Left lung (tissue), 10 donors: ENCODE measurements around the gene XYLB. TPM values are rescaled to one million over a fixed set of nuclear protein-coding genes. Genes with fewer than 3 reads are reported as not detected.

ENCODE experiments used
- ATAC-seq: fragments of 200-7000 bp; cut with Tn5 transposase; one replicate; pipeline ENCODE4 v1.9.1; 2020; ENCODE audit warnings: moderate library complexity
- DNase-seq, 4 donors: peaks; one replicate each; pipeline ENCODE4 v3.0.0-alpha.2; 2013 to 2020
- H3K27ac ChIP-seq, 2 donors: fragments of 200-600 bp; sonication (generic) in 1 of 2; one replicate each; pipeline versions ENCODE4 v1.5.0 to v1.8.0; 2020 to 2021
- H3K27me3 ChIP-seq, 2 donors: fragments of 200-600 bp; sonication (generic) in 1 of 2; one replicate each; pipeline versions ENCODE4 v1.5.0 to v1.8.0; 2020 to 2021
- H3K36me3 ChIP-seq, 2 donors: fragments of 200-600 bp; sonication (generic) in 1 of 2; one replicate each; pipeline versions ENCODE4 v1.5.0 to v1.8.0; 2020 to 2021
- H3K4me1 ChIP-seq, 2 donors: fragments of 200-600 bp; one replicate each; pipeline ENCODE4 v1.8.0; 2021
- H3K4me3 ChIP-seq, 2 donors: fragments of 200-600 bp; sonication (generic) in 1 of 2; one replicate each; pipeline versions ENCODE4 v1.5.0 to v1.8.0; 2020 to 2021; ENCODE audit warnings: mild to moderate bottlenecking in 1 of 2
- H3K9me3 ChIP-seq, 2 donors: fragments of 200-600 bp; sonication (generic) in 1 of 2; one replicate each; pipeline versions ENCODE4 v1.5.0 to v1.8.0; 2020 to 2021
- CTCF ChIP-seq, 2 donors: fragments of 200-600 bp; sonication (generic) in 1 of 2; IDR thresholded peaks; one replicate each; pipeline versions ENCODE4 v1.5.0 to v1.8.0; 2021; ENCODE audit warnings: antibody characterized with exemption in 2 of 2
- intact Hi-C, 2 donors: fragments of 100-400 bp; cut with DNase I; formaldehyde crosslinking; loops; one replicate each; pipeline versions ENCODE4 v1.11.2 to v1.14.2; 2022
- polyA plus RNA-seq, 6 donors: library from polyadenylated mRNA; unstranded; fragments of 120-200 nt; gene quantifications; one replicate each; pipeline ENCODE4 v1.2.1, GENCODE V29; 2013; ENCODE audit not compliant: insufficient read length in 6 of 6
- total RNA-seq, 2 donors: library from RNA; stranded (reverse); fragmentation: NEBNext Ultra II Directional; extraction: Animal tissue kit (Norgen Biotek cat#: 25700); gene quantifications; one replicate each; pipeline ENCODE4 v1.2.1, GENCODE V29; 2021
- donor health status: DM: no; HTN: yes; CAD: no.
- donor health status: DM: no; HTN: no; CAD: no.

Gene XYLB
- total and polyA plus RNA-seq, 8 donors = 5.1 to 8.7 (median 7.3) TPM

DNA sequence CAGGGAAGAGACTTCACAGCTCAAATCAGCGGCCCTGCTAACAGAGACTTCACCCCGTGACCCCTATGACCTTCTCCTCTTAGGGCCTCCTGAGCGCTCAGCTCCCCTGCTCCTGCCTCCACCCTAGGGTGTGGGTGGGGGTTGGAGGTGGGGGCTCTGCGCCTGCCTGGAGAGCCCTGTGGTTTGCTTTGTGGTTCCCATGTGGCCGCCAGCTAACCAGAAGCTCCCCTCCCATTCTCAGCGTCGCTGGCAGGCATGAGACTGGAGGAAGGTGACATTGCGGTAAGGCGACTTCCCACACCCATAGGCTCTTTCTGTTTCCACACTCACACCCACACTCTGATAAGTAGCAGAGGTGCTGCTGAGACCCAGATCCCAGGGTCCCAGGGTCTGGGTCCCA is 27.6 kb downstream of the XYLB start:
- H3K27ac ChIP-seq = no peak overlapping the region
- peaks cover 0 to 38% of the 10 kb centered on the region in 2 donors for H3K36me3 ChIP-seq
- H3K27me3 ChIP-seq = no peaks in the 10 kb centered on the region
- DNase-seq = no peak
- no peak for TF ChIP-seq CTCF (IDR thresholded peaks at IDR 0.05)
- intact Hi-C loops = no loop called here
- H3K9me3 ChIP-seq = no peaks in the 10 kb centered on the region
- H3K4me3 ChIP-seq = no peak overlapping the region
- no peak for ATAC-seq
- H3K4me1 ChIP-seq = no peaks in the 10 kb centered on the region

GRCh38 chr3:38375072-38375471 is 28.5 kb downstream of the XYLB start:
- no peak for DNase-seq
- no peak for ATAC-seq
- peaks cover 0 to 47% of the 10 kb centered on the region in 2 donors for H3K36me3 ChIP-seq

GRCh38 chr3:38375488-38376097 is 29.0 kb downstream of the XYLB start:
- ATAC-seq (no peak), DNase-seq (no peak)
- TF ChIP-seq CTCF (IDR thresholded peaks at IDR 0.05) = no peak
- H3K27ac ChIP-seq = no peak overlapping the region
- H3K36me3 ChIP-seq = peaks cover 0 to 49% of the 10 kb centered on the region in 2 donors
- intact Hi-C loops = no loop called here
- no peaks in the 10 kb centered on the region for H3K4me1 ChIP-seq
- H3K4me3 ChIP-seq = no peak overlapping the region
- H3K9me3 ChIP-seq = peaks cover 0 to under 1% of the 10 kb centered on the region in 2 donors
- H3K27me3 ChIP-seq = no peaks in the 10 kb centered on the region

More at GRCh38 chr3:38375072-38375471, 28.5 kb downstream of the XYLB start:
- intact Hi-C loops = no loop called here
- no peaks in the 10 kb centered on the region for H3K9me3 ChIP-seq
- TF ChIP-seq CTCF (IDR thresholded peaks at IDR 0.05) = no peak
- H3K27me3 ChIP-seq = no peaks in the 10 kb centered on the region
- no peak overlapping the region for H3K27ac ChIP-seq
- no peaks in the 10 kb centered on the region for H3K4me1 ChIP-seq
- H3K4me3 ChIP-seq = no peak overlapping the region

- intact Hi-C loops = no loop called here
- no peak overlapping the region for H3K27ac ChIP-seq
- ATAC-seq = no peak
- no peaks in the 10 kb centered on the region for H3K27me3 ChIP-seq
- peaks cover 0 to 6% of the 10 kb centered on the region in 2 donors for H3K9me3 ChIP-seq
- no peaks in the 10 kb centered on the region for H3K4me1 ChIP-seq
- TF ChIP-seq CTCF (IDR thresholded peaks at IDR 0.05) = no peak
- H3K36me3 ChIP-seq = peaks cover 0 to 50% of the 10 kb centered on the region in 2 donors
- no peak overlapping the region for H3K4me3 ChIP-seq
- no peak for DNase-seq
These were observed 29.7 kb downstream of the XYLB start for GRCh38 chr3:38376098-38376816.

DNA sequence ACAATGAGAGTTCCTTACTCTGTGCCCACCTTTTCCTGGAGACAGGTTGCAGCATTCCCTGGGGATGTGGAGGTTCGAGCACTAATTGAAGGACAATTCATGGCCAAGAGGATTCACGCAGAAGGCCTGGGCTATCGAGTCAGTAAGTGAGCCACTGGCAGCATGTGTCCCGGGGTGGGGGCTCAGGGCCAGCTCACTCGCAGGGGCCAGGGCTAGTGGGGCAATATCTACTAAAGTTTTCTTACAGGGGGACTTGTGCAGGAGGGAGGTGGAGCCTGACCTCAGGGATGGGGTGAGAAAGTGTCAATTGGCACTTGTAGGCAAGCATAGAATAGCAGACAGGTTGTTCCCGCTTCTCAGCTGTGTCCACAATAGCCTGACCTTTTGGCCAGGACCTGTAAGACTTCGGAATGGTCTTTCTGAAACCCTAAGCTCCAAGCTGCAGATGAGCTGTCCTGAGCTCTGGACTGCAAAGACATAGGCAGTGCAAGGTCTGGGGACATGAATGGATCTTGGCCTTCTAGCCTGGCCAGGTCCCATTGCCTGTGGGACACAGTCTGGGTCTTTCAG is 32.7 kb downstream of the XYLB start:
- H3K4me1 ChIP-seq = no peaks in the 10 kb centered on the region
- DNase-seq = no peak
- no peaks in the 10 kb centered on the region for H3K27me3 ChIP-seq
- peaks cover 0 to 11% of the 10 kb centered on the region in 2 donors for H3K9me3 ChIP-seq
- no peak for TF ChIP-seq CTCF (IDR thresholded peaks at IDR 0.05)
- no peak for ATAC-seq
- intact Hi-C loops = no loop called here
- H3K36me3 ChIP-seq = peaks cover 0 to 50% of the 10 kb centered on the region in 2 donors
- no peak overlapping the region for H3K4me3 ChIP-seq
- no peak overlapping the region for H3K27ac ChIP-seq
